ENCODE data around the gene EIF6.

Gene EIF6

GRCh38 chr20:35312318-35312717 lies 27.7 kb upstream of the EIF6 start:
- no peak for DNase-seq (ENCODE audit: low read depth)

GRCh38 chr20:35311822-35312221 lies 27.2 kb upstream of the EIF6 start:
- DNase-seq (ENCODE audit: low read depth), result no peak

GRCh38 chr20:35311409-35311808 lies 26.8 kb upstream of the EIF6 start:
- no peak for DNase-seq (ENCODE audit: low read depth)

GRCh38 chr20:35307666-35308653 lies 23.4 kb upstream of the EIF6 start:
- DNase-seq (ENCODE audit: low read depth), result no peak

- peak; percentile 14 for DNase-seq (ENCODE audit: low read depth)
These were observed 22.5 kb upstream of the EIF6 start for GRCh38 chr20:35306931-35307517.

- no peak for DNase-seq (ENCODE audit: low read depth)
These were observed 21.3 kb upstream of the EIF6 start for GRCh38 chr20:35305682-35306556.

- no peak for DNase-seq (ENCODE audit: low read depth)
These were observed 20.4 kb upstream of the EIF6 start for GRCh38 chr20:35304956-35305355.

- peak; percentile 84 for DNase-seq (ENCODE audit: low read depth)
These were observed 19.3 kb upstream of the EIF6 start for GRCh38 chr20:35303735-35304491.

GRCh38 chr20:35303382-35303734 lies 18.8 kb upstream of the EIF6 start:
- no peak for DNase-seq (ENCODE audit: low read depth)

- no peak for DNase-seq (ENCODE audit: low read depth)
These were observed 18.1 kb upstream of the EIF6 start for GRCh38 chr20:35302421-35303335.

- no peak for DNase-seq (ENCODE audit: low read depth)
These were observed 16.9 kb upstream of the EIF6 start for GRCh38 chr20:35301426-35301825.

- DNase-seq (ENCODE audit: low read depth), result no peak
These were observed 16.1 kb upstream of the EIF6 start for GRCh38 chr20:35300469-35301262.

- DNase-seq (ENCODE audit: low read depth), result no peak
These were observed 15.2 kb upstream of the EIF6 start for GRCh38 chr20:35299780-35300179.

GRCh38 chr20:35298264-35298663 lies 13.7 kb upstream of the EIF6 start:
- no peak for DNase-seq (ENCODE audit: low read depth)

- DNase-seq (ENCODE audit: low read depth), result no peak
These were observed 13.2 kb upstream of the EIF6 start for GRCh38 chr20:35297740-35298139.

GRCh38 chr20:35297155-35297554 lies 12.6 kb upstream of the EIF6 start:
- no peak for DNase-seq (ENCODE audit: low read depth)

GRCh38 chr20:35296101-35296554 lies 11.6 kb upstream of the EIF6 start:
- no peak for DNase-seq (ENCODE audit: low read depth)

GRCh38 chr20:35295674-35296073 lies 11.1 kb upstream of the EIF6 start:
- no peak for DNase-seq (ENCODE audit: low read depth)

- DNase-seq (ENCODE audit: low read depth), result no peak
These were observed 10.5 kb upstream of the EIF6 start for GRCh38 chr20:35295058-35295457.

- no peak for DNase-seq (ENCODE audit: low read depth)
These were observed 9.7 kb upstream of the EIF6 start for GRCh38 chr20:35294293-35294685.

All from CMK (cell line).